SK-N-SH (cell line): ENCODE data around the gene PPP1R16B. TPM values are rescaled to one million over a fixed set of nuclear protein-coding genes. Genes with fewer than 3 reads are reported as not detected.
"Not testable (repeated sequence)": the region's sequence is repeated elsewhere in the genome, so short reads cannot be mapped to it uniquely, and the experiment has no call there.

Experiments used
- CTCF ChIA-PET: fragments of 300-600, 350-600 bp; formaldehyde crosslinking; extraction: SDS; loops from one replicate; lab custom pipeline; 2021; lab: Yijun Ruan, JAX
- POLR2A ChIA-PET: fragments of 350-600 bp; sonication (Branson Sonifier 250); formaldehyde crosslinking; extraction: SDS; loops from one replicate; lab custom pipeline; 2020; ENCODE audit warnings: antibody characterized with exemption, inconsistent platforms; lab: Yijun Ruan, JAX
- DNase-seq: peaks from one replicate; pipeline ENCODE4 v3.0.0; 2012
- H2AFZ ChIP-seq: fragments of 200-600 bp; sonication (generic); 2 replicates; pipeline ENCODE4 v1.8.1; 2016; ENCODE audit warnings: antibody characterized with exemption, mild to moderate bottlenecking, low read depth
- H3F3A ChIP-seq: fragments of 200-600 bp; sonication (generic); replicated peaks from 2 replicates; pipeline ENCODE3; 2016; ENCODE audit warnings: antibody characterized with exemption, mild to moderate bottlenecking; ENCODE audit not compliant: insufficient read depth
- H3K27ac ChIP-seq, 2 experiments: fragments of 200-500 bp in 1 of 2; fragments of 200-600 bp in 1 of 2; sonication (Bioruptor generic) in 1 of 2; sonication (generic), shearing (Covaris generic) in 1 of 2; 2 replicates each; pipeline versions ENCODE4 v1.5.1 to v1.6.1; 2014 to 2016; ENCODE audit warnings: low read depth in 2 of 2, inconsistent platforms in 1 of 2, low read length in 1 of 2, mild to moderate bottlenecking in 1 of 2, mixed read lengths in 1 of 2
- H3K27me3 ChIP-seq: fragments of 200-600 bp; sonication (generic), shearing (Covaris generic); 2 replicates; pipeline ENCODE4 v1.6.1; 2016; ENCODE audit warnings: mixed run types; ENCODE audit not compliant: insufficient read depth
- H3K36me3 ChIP-seq, 2 experiments: fragments of 200-500 bp in 1 of 2; fragments of 200-600 bp in 1 of 2; sonication (Bioruptor generic) in 1 of 2; sonication (generic) in 1 of 2; replicated peaks in 1 of 2; 2 replicates each; pipeline versions ENCODE3 to v1.5.1; 2014 to 2016; ENCODE audit warnings: low read length in 1 of 2, mild to moderate bottlenecking in 1 of 2; ENCODE audit not compliant: insufficient read depth in 2 of 2, control insufficient read depth in 1 of 2
- H3K4me1 ChIP-seq, 2 experiments: fragments of 200-500 bp in 1 of 2; fragments of 200-600 bp in 1 of 2; sonication (Bioruptor generic) in 1 of 2; sonication (generic), shearing (Covaris generic) in 1 of 2; 2 replicates each; pipeline versions ENCODE4 v1.5.1 to v1.6.1; 2014 to 2016; ENCODE audit warnings: low read depth in 1 of 2, low read length in 1 of 2, mixed run types in 1 of 2; ENCODE audit not compliant: insufficient read depth in 2 of 2, control insufficient read depth in 1 of 2
- H3K4me2 ChIP-seq: fragments of 200-600 bp; sonication (generic), shearing (Covaris generic); 2 replicates; pipeline ENCODE4 v1.6.1; 2017; ENCODE audit warnings: mixed run types
- H3K4me3 ChIP-seq, 2 experiments: fragments of 200-500 bp in 1 of 2; fragments of 200-600 bp in 1 of 2; sonication (Bioruptor generic) in 1 of 2; sonication (generic), shearing (Covaris generic) in 1 of 2; 2 replicates each; pipeline versions ENCODE4 v1.5.1 to v1.8.1; 2014 to 2016; ENCODE audit warnings: low read depth in 2 of 2, inconsistent platforms in 1 of 2, low read length in 1 of 2, mild to moderate bottlenecking in 1 of 2, mixed read lengths in 1 of 2, moderate library complexity in 1 of 2
- H3K79me2 ChIP-seq: fragments of 200-600 bp; sonication (generic); 2 replicates; pipeline ENCODE4 v1.8.1; 2017; ENCODE audit warnings: mild to moderate bottlenecking; ENCODE audit not compliant: insufficient read depth
- H3K9ac ChIP-seq: fragments of 200-600 bp; sonication (generic); 2 replicates; pipeline ENCODE4 v1.6.1; 2017; ENCODE audit warnings: mixed run types
- H3K9me2 ChIP-seq: fragments of 200-600 bp; sonication (generic); 2 replicates; pipeline ENCODE4 v1.6.1; 2017; ENCODE audit warnings: mixed run types
- H3K9me3 ChIP-seq: fragments of 200-600 bp; sonication (generic); 2 replicates; pipeline ENCODE4 v1.6.1; 2017; ENCODE audit warnings: mixed run types, mild to moderate bottlenecking, moderate library complexity
- H4K20me1 ChIP-seq: fragments of 200-600 bp; sonication (generic); 2 replicates; pipeline ENCODE4 v1.6.1; 2017; ENCODE audit warnings: mild to moderate bottlenecking, mixed run types; ENCODE audit not compliant: insufficient read depth
- ELF1 ChIP-seq: IDR thresholded peaks from 2 replicates; pipeline ENCODE4 v1.4.0; 2012
- EP300 ChIP-seq, 2 experiments: IDR thresholded peaks; 2 replicates each; pipeline versions ENCODE4 v1.4.0 to v1.6.1; 2012; ENCODE audit warnings: borderline replicate concordance in 1 of 2, low read depth in 1 of 2, low read length in 1 of 2
- FOXM1 ChIP-seq: IDR thresholded peaks from 2 replicates; pipeline ENCODE4 v1.4.0; 2012; ENCODE audit warnings: low read depth, mild to moderate bottlenecking
- IRF3 ChIP-seq: fragments of 150-350 bp; IDR thresholded peaks from 2 replicates; pipeline ENCODE4 v1.6.1; 2016; ENCODE audit warnings: mild to moderate bottlenecking, low read depth, low read length
- MEF2A ChIP-seq: IDR thresholded peaks from 2 replicates; pipeline ENCODE4 v1.4.0; 2012; ENCODE audit warnings: low read depth, borderline replicate concordance
- NRF1 ChIP-seq: IDR thresholded peaks from 2 replicates; pipeline ENCODE4 v1.6.1; 2012; ENCODE audit warnings: low read depth, mild to moderate bottlenecking, low read length
- POLR2AphosphoS5 ChIP-seq: IDR thresholded peaks from 2 replicates; pipeline ENCODE4 v1.6.1; 2012; ENCODE audit warnings: low read depth, low read length
- RCOR1 ChIP-seq: fragments of 150-350 bp; IDR thresholded peaks from 2 replicates; pipeline ENCODE4 v1.6.1; 2017; ENCODE audit warnings: antibody characterized with exemption, low read length
- RXRA ChIP-seq: IDR thresholded peaks from 2 replicates; pipeline ENCODE4 v1.4.0; 2012; ENCODE audit warnings: low read depth, mild to moderate bottlenecking, borderline replicate concordance
- SMC3 ChIP-seq: IDR thresholded peaks from 2 replicates; pipeline ENCODE4 v1.6.1; 2012; ENCODE audit warnings: low read depth, low read length, improper control_type of control experiment
- TAF1 ChIP-seq: IDR thresholded peaks from 2 replicates; pipeline ENCODE4 v1.6.1; 2012; ENCODE audit warnings: low read depth, mild to moderate bottlenecking, low read length, moderate library complexity, borderline replicate concordance
- WGBS: methylation state at CpG from one replicate; pipeline ENCODE4 v1.1.6; 2017; ENCODE audit warnings: low lambda C conversion rate; 5-methylcytosine and 5-hydroxymethylcytosine counted together
- polyA plus RNA-seq, 3 experiments: library from polyadenylated mRNA; depleted of rRNA; stranded (reverse); fragments of >200 nt; gene quantifications; 2 replicates each; pipeline ENCODE4 v1.2.3, GENCODE V29; 2012

PPP1R16B gene
- polyA plus RNA-seq, 1 of the 3 experiments (the other 2 are of a cell fraction) = 0.28 TPM

- no peaks in the 10 kb centered on the region for H4K20me1 ChIP-seq
- DNase-seq = no peak
- no peaks in the 10 kb centered on the region for H3F3A ChIP-seq
- peaks cover 0 to 16% of the 10 kb centered on the region in 2 experiments; a peak in 1 of 4 replicates for H3K4me1 ChIP-seq
- H3K4me3 ChIP-seq = no peak overlapping the region
- H2AFZ ChIP-seq = no peak overlapping the region
- H3K79me2 ChIP-seq = no peaks in the 10 kb centered on the region
- H3K9me2 ChIP-seq = no peaks in the 10 kb centered on the region
- peaks cover 4% of the 10 kb centered on the region; the same call in 1 of the 2 replicates for H3K27me3 ChIP-seq
- H3K4me2 ChIP-seq = no peak overlapping the region
- POLR2A ChIA-PET = no interaction called here
- H3K9me3 ChIP-seq = no peaks in the 10 kb centered on the region
- 43% methylated on average over 1 of the region's 4 CpGs for WGBS
- H3K27ac ChIP-seq = peak overlapping the region in 1 of 2 experiments; percentile 11; a peak in 1 of 4 replicates
- CTCF ChIA-PET = interaction anchor here (1.1 kb wide), 1 partner anchor 62 kb away, joined by 3 read pairs; no protein-coding TSS in a partner anchor
- TF ChIP-seq POLR2AphosphoS5 (no peak), RCOR1 (no peak), FOXM1 (no peak), NRF1 (no peak), ELF1 (no peak)
- TF ChIP-seq, all 33 proteins: peak for 0
- Histone ChIP-seq H3K36me3 (no peaks in the 10 kb centered on the region), H3K9ac (no peak overlapping the region)
Observed at GRCh38 chr20:38812709-38813573, 7.4 kb downstream of the PPP1R16B start.

- H3K27ac ChIP-seq, H3K36me3 ChIP-seq, H3K4me2 ChIP-seq, POLR2A ChIA-PET, H3K4me3 ChIP-seq, DNase-seq, H2AFZ ChIP-seq, H3K27me3 ChIP-seq, H3K9ac ChIP-seq, H4K20me1 ChIP-seq, H3K79me2 ChIP-seq, CTCF ChIA-PET, H3K9me3 ChIP-seq, H3K9me2 ChIP-seq, H3F3A ChIP-seq: not testable (repeated sequence)
- WGBS = 68% methylated on average over 6 of the region's 6 CpGs
- peaks cover 0 to 11% of the 10 kb centered on the region in 2 experiments; a peak in 1 of 4 replicates for H3K4me1 ChIP-seq
Observed at GRCh38 chr20:38813574-38813962, 8.1 kb downstream of the PPP1R16B start.

GRCh38 chr20:38815446-38815845, 9.9 kb downstream of the PPP1R16B start:
- Histone ChIP-seq H3K36me3 (no peaks in the 10 kb centered on the region), H3K9me2 (no peaks in the 10 kb centered on the region), H2AFZ (no peak overlapping the region), H4K20me1 (no peaks in the 10 kb centered on the region), H3K4me1 (peaks cover 0 to 9% of the 10 kb centered on the region in 2 experiments; a peak in 1 of 4 replicates), H3K27me3 (no peaks in the 10 kb centered on the region; the same call in 1 of the 2 replicates), H3K9me3 (no peaks in the 10 kb centered on the region), H3K9ac (no peak overlapping the region), H3F3A (no peaks in the 10 kb centered on the region), H3K4me2 (no peak overlapping the region), H3K4me3 (no peak overlapping the region), H3K79me2 (no peaks in the 10 kb centered on the region), H3K27ac (no peak overlapping the region)
- DNase-seq = no peak
- POLR2A ChIA-PET = interaction anchor here (0.9 kb wide), 1 partner anchor 59 kb away, joined by 3 read pairs; no protein-coding TSS in a partner anchor
- CTCF ChIA-PET = interaction anchor here (1.6 to 1.7 kb wide), 2 partner anchors 8 to 25 kb away, joined by 4 to 5 read pairs; no protein-coding TSS in a partner anchor
- no peak for TF ChIP-seq SMC3
- no peak for TF ChIP-seq EP300 (IDR thresholded peaks at IDR 0.05; ENCODE audit: borderline replicate concordance in 1 of 2, low read depth in 1 of 2, low read length in 1 of 2)
- TF ChIP-seq FOXM1 = no peak
- TF ChIP-seq TAF1 = no peak
- no peak for TF ChIP-seq RXRA
- TF ChIP-seq MEF2A = no peak
- TF ChIP-seq IRF3 = no peak
